ENCODE results near the gene LRRC4B. TPM values are rescaled to one million over a fixed set of nuclear protein-coding genes. Genes with fewer than 3 reads are reported as not detected.
"Not testable (repeated sequence)": the region's sequence is repeated elsewhere in the genome, so short reads cannot be mapped to it uniquely, and the experiment has no call there.

LRRC4B gene
- polyA plus RNA-seq, 3 donors from 2014 or later, result not detected

DNA sequence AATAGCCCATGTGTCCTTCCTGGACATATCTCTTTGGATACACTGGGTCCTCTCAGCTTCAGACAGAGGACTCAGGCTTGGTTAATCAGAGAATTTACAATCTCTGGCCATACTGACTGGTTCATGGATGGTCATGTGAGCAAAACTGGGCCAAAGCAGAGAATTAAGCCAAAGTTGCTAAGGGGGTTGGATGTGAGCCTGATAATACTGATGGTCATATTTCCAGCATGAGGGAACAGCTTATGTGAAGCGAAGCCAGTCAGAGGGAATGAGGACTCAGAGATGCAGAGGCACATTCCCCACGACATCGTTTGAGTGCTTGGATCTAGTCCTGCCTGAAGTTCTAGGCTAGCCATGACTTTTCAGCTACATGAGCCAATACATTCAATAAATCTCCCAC lies 22.0 kb upstream of the LRRC4B start:
- Mint-ChIP-seq H3K36me3 (no peaks in the 10 kb centered on the region), H3K4me1 (no peaks in the 10 kb centered on the region), H3K9me3 (no peaks in the 10 kb centered on the region), H3K27me3 (ENCODE audit: low read depth in 3 of 3) (peaks cover 1 to 4% (median 1%) of the 10 kb centered on the region in 3 donors), H3K27ac (no peak overlapping the region), H3K4me3 (no peak overlapping the region)
- DNase-seq, result no peak

DNA sequence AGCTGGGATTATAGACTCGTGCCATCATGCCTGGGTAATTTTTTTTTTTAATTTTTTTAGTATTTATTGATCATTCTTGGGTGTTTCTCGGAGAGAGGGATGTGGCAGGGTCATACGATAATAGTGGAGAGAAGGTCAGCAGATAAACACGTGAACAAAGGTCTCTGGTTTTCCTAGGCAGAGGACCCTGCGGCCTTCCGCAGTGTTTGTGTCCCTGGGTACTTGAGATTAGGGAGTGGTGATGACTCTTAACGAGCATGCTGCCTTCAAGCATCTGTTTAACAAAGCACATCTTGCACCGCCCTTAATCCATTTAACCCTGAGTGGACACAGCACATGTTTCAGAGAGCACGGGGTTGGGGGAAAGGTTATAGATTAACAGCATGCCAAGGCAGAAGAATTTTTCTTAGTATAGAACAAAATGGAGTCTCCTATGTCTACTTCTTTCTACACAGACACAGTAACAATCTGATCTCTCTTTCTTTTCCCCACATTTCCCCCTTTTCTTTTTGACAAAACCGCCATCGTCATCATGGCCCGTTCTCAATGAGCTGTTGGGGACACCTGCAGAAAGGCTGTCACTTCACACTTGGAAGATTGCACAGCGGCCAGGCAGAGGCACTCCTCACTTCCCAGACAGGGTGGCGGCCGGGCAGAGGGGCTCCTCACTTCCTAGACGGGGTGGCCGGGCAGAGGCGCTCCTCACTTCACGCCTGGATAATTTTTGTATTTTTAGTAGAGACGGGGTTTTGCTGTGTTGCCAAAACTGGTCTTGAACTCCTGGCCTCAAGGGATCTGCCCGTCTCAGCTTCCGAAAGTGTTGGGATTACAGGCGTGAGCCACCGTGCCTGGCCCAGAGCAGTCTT lies 13.8 kb upstream of the LRRC4B start:
- not testable (repeated sequence) for H3K4me1 Mint-ChIP-seq, H3K27ac Mint-ChIP-seq, H3K4me3 Mint-ChIP-seq, H3K9me3 Mint-ChIP-seq, H3K36me3 Mint-ChIP-seq, DNase-seq
- peaks cover 1 to 10% (median 2%) of the 10 kb centered on the region in 3 donors for H3K27me3 Mint-ChIP-seq (ENCODE audit: low read depth in 3 of 3)

DNA sequence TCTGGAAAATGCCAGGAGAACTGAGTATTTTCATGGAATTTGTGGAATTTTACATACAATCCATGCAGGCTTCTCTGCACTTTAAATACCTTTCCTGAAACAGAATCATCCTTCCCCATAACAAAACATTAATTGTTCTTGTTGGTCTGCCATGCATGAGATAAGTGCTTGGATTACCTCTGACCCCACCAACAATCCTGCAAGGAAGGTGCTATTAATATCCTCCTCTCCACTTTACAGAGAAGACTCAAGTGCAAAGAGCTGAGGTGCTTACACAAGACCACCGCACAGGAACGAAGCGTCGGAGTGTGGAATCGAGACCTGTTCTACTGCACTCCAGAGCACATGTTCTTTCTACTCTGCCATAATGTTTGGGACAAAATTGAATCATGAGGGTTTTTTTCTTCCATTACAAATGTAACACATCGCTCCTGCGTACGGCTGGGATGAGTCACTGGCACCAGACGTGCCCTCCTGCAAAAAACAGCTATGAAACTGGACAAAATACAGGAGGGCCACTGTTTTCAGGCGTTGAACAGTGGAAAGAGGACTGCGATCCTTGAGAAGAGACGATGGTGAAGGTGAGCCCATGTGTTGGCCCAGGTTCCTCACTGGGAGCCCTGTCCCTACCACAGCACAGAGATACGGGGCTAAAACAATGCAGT lies 12.9 kb upstream of the LRRC4B start:
- H3K36me3 Mint-ChIP-seq, result no peaks in the 10 kb centered on the region
- peaks cover 1 to 10% (median 2%) of the 10 kb centered on the region in 3 donors for H3K27me3 Mint-ChIP-seq (ENCODE audit: low read depth in 3 of 3)
- H3K9me3 Mint-ChIP-seq, result no peaks in the 10 kb centered on the region
- no peak overlapping the region for H3K4me3 Mint-ChIP-seq
- DNase-seq, result no peak
- no peaks in the 10 kb centered on the region for H3K4me1 Mint-ChIP-seq
- H3K27ac Mint-ChIP-seq, result no peak overlapping the region

DNA sequence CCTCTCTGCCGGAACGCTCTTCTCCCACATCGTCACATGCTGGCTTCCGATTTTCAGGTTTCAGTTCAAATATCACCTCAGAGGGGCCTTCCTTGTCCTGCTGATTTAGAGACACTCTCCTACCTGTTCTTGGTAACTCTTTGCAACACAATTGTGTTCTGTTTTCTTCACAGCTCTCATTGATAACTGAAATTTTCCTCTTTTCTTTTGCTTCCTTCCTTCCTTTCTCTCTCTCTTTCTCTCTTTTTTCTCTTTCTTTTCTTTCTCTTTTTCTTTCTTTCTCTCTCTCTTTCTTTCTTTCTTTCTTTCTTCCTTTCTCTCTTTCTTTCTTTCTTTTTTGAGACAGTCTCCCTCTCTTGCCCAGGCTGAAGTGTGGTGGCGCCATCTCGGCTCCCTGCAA lies 12.0 kb upstream of the LRRC4B start:
- Mint-ChIP-seq H3K4me3 (no peak overlapping the region), H3K9me3 (no peaks in the 10 kb centered on the region), H3K27ac (no peak overlapping the region), H3K27me3 (ENCODE audit: low read depth in 3 of 3) (peaks cover 1 to 10% (median 2%) of the 10 kb centered on the region in 3 donors), H3K36me3 (no peaks in the 10 kb centered on the region), H3K4me1 (no peaks in the 10 kb centered on the region)
- DNase-seq, result no peak

DNA sequence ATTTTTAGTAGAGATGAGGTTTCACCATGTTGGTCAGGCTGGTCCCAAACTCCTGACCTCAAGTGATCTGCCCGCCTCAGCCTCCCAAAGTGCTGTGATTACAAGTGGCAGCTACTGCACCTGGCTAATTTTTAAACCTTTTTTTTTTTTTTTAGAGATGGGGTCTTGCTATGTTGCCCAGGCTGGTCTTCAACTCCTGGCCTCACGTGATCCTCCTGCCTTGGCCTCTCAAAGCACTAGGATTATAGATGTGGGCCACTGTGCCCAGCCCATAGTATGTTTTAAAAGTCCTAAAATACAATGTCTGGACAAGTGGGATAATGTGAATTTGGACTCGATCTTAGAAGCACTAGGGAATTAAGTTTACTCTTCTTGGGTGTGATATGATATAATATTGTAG lies 8.5 kb upstream of the LRRC4B start:
- H3K9me3 Mint-ChIP-seq; H3K4me3 Mint-ChIP-seq; H3K27me3 Mint-ChIP-seq (ENCODE audit: low read depth in 3 of 3); H3K4me1 Mint-ChIP-seq; H3K36me3 Mint-ChIP-seq; DNase-seq; H3K27ac Mint-ChIP-seq: not testable (repeated sequence)

DNA sequence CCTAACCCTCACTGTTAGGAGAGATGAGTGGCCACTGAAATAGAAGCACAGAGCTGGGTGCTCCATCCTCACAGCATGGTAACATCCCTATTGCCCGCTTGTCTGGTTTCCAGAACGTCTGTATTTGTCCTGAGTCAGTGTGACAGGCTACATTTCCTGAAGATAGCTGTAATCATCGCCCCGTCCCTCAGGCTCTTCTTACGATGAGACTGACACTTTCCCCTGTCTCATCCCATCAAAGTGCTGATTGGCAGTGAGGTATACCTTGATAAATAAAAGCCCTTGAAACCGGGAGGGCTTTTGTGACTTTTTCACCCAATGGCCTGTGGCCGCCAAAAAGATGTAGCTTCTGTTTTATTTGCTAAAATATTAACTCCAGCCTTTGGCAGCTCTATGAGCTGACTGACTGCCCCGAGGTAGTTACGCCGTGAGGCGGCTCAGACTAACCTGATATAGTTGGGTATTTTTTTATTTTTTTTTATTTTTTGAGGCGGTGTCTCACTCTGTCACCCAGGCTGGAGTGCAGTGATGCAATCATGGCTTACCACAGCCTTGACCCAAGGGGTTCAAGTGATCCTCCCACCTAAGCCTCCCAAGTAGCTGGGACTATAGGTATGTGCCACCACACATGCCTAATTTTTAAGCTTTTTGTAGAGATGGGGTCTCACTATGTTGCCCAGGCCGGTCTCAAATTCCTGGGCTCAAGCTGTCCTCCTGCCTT lies 5.7 kb upstream of the LRRC4B start:
- Mint-ChIP-seq H3K9me3 (no peaks in the 10 kb centered on the region), H3K27me3 (ENCODE audit: low read depth in 3 of 3) (peaks cover 3 to 8% (median 6%) of the 10 kb centered on the region in 3 donors), H3K4me1 (no peaks in the 10 kb centered on the region)

DNA sequence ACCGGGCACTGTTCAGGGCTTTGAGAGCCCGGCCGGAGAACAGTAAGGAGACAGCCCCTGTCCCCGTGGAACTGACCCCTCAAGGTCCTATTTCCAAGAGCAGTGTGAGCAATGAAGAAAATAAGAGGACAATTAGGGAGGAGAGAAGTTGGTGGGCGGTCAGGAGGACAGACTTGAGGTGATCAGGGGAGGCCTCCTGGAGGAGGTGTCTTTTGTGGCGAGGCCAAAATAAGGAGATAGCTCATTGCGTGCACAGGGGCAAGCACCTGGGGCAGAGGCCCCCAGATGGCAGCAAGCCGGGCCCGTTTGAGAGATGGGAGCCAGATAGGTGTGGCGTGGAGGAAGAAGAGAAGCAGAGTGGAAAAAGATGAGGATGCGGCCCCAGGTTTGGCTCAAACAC lies 2.8 kb upstream of the LRRC4B start:
- no peak overlapping the region for H3K4me3 Mint-ChIP-seq
- H3K27ac Mint-ChIP-seq, result peak overlapping the region in 1 of 6 donors; percentile 61
- peaks cover 0 to 4% of the 10 kb centered on the region in 2 donors for H3K4me1 Mint-ChIP-seq
- no peak for DNase-seq
- H3K27me3 Mint-ChIP-seq (ENCODE audit: low read depth in 3 of 3), result peaks cover 4 to 13% (median 5%) of the 10 kb centered on the region in 3 donors
- no peaks in the 10 kb centered on the region for H3K9me3 Mint-ChIP-seq
- H3K36me3 Mint-ChIP-seq, result no peaks in the 10 kb centered on the region

More for the DNA sequence above, 5.7 kb upstream of the LRRC4B start:
- Mint-ChIP-seq H3K27ac (no peak overlapping the region), H3K36me3 (no peaks in the 10 kb centered on the region), H3K4me3 (no peak overlapping the region)
- DNase-seq, result no peak

DNA sequence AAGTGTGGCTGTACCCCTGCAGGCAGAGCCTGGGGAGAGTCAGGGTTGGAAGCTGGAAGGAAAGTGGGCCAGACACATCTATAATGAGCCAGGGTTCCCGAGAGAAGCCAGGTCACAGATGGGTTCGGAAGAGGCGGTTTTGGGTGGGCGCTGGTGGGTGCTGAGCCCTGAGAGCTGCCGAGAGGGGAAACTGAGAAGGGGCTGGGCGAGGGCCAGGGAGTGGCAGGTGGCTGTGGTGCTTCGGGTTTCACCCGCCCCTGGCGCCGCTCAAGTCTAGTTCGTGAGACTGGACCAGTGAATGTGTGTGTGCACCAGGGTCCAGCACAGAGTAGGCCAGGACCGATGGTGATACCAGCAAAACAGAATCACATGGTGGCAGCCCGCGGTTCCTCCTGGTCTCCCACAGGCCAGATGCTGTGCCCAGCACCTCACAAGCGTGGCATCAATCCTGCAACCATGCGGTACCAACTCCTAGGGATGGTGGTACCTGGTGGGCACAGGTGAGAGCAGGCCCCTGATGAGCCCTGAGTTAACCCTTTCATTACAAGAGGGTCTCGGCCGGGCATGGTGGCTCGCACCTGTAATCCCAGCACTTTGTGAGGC lies 1.8 kb upstream of the LRRC4B start:
- no peak overlapping the region for H3K4me3 Mint-ChIP-seq
- H3K27me3 Mint-ChIP-seq (ENCODE audit: low read depth in 3 of 3), result peaks cover 5 to 21% (median 7%) of the 10 kb centered on the region in 3 donors
- H3K36me3 Mint-ChIP-seq, result no peaks in the 10 kb centered on the region
- no peaks in the 10 kb centered on the region for H3K9me3 Mint-ChIP-seq
- DNase-seq, result no peak
- no peak overlapping the region for H3K27ac Mint-ChIP-seq
- peaks cover 0 to 4% of the 10 kb centered on the region in 2 donors for H3K4me1 Mint-ChIP-seq

DNA sequence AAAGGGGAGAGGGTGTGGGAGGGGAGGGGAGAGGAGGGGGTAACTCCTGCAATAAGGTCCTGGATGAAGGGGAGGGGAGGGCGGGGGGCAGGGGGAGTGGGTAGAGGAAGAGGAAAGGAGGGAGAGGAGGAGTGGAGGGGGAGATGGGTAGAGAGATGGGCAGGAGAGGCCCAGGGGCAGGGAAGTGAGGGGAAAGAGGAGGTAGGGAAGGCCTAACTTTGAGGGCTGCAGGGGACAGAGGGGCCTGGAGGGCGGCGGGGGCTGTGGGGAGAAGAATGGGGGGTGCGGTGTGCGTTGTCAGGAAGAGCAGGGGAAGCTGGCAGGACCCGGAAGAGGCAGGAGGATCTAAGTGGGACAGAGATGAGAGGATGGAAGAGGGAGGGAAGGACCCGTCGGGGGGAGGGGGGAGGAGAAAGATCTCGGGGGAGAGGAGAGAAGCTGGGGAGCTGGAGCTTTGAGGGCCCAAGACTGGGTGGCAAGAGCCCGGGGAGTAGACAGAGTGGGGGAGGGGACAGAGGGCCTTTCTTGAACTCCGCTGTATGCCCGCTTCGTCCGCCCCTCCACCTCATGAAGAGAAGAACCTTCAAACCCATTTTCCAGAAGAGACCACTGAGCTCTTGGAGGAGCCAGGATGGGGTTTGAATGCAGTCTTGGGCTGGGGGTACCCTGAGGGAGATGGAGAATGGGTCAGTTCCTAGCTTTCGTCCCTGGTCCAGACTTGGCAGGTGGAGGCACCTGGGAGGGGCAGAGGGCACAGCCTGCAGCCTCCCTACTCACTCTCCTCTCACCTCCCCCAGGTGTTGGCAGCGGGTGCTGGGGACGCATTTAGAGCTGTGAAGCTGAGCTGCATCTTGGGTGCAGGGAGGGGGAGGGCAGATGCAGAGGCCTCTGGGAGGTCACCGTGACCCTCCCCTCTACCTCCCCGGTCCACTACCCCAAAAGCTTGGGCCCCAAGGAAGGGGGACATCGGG lies 778 bp upstream of the LRRC4B start:
- DNase-seq, result no peak
- H3K4me3 Mint-ChIP-seq, result no peak overlapping the region

DNA sequence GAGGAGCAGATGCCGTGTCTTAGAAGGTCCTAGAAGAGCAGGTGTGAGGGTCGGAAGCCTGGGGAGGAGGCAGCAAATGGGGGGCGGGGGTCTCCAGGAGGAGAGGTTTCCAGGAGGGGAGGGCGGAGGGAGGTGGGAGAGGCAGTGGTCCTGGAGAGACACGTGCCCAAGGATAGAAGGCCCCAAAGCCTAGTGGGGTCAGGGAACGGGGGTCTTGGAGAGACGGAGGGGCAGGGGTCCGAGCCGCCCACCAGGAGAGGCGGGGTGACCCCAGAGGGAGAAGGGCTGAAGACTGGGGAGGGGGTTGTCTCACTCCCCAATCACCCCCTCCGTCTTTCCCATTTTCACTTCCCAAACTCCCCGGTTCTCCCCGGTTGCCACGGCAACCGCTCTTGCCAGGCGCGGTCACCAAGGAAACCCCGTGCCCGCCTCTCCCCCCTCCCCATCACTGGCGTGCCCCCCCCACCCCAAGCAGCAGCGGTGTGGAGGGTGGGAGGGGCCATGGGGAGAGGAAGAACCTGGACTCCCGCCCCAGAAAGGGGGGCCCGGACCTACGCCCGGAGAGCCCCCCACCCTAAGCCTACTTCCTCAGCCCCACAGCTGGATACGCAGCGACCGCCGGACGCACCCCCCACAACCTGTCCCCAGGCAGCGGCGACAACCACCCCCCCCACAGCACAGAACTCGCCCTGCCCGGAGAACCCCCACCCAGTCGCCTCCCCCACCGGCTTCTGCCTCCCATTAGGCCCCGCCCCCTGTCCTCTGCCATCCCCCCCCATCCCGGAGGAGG lies 988 bp downstream of the LRRC4B start:
- peak overlapping the region in 1 of 5 donors; percentile 8 for H3K4me3 Mint-ChIP-seq
- no peaks in the 10 kb centered on the region for H3K36me3 Mint-ChIP-seq
- H3K9me3 Mint-ChIP-seq, result no peaks in the 10 kb centered on the region
- no peak overlapping the region for H3K27ac Mint-ChIP-seq
- no peak for DNase-seq
- peaks cover 9 to 30% (median 17%) of the 10 kb centered on the region in 3 donors for H3K27me3 Mint-ChIP-seq (ENCODE audit: low read depth in 3 of 3)
- peaks cover 0 to 4% of the 10 kb centered on the region in 2 donors for H3K4me1 Mint-ChIP-seq

More for the DNA sequence above, 778 bp upstream of the LRRC4B start:
- Mint-ChIP-seq H3K9me3 (no peaks in the 10 kb centered on the region), H3K4me1 (peaks cover 0 to 4% of the 10 kb centered on the region in 2 donors), H3K27ac (no peak overlapping the region), H3K27me3 (ENCODE audit: low read depth in 3 of 3) (peaks cover 5 to 25% (median 12%) of the 10 kb centered on the region in 3 donors), H3K36me3 (no peaks in the 10 kb centered on the region)

DNA sequence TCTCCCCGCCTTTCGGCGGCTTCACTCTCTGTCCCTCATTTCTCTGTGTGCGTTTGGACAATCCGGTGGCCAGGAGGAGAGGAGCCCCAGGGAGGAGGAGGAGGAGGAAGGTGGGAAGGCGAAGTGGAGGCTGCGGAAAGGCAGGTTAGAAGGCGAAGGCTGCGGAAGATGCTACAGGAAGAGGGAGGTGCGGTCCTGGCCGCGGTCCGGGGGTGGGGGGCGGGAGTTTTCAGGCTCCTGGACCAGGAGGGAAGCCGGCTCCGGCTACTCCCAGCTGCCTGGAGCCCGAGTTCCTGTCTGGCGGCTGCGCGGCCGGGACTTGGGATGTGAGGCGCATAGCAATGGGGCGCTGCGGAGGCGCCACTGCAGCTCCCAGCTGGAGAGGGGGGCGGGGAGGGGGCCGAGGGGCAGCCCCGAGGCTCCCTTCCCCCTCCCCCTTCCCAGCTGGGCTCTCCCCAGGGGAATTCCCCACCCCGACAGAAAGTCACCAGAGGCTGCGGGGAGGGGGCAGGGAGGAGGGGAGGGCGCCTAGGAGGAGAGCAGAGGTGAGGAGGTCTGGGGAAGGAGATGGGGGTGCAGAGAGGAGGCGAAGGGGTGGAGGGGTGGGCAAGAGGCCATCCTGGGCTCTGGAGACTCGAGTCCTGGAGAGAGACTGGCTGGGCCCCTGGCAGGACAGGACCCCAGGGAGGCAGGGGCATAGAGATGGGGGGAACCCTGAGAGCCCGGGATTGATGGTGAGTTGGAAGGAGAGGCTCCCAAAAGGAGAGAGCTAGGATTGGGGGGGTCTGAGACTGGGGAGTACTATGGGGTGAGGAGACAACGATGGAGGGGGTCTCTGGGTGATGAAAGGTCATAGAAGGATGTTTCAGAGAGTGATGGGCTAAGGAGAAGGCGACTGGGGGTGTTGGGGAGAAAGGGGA lies 2.0 kb downstream of the LRRC4B start:
- H3K27ac Mint-ChIP-seq, result no peak overlapping the region
- H3K27me3 Mint-ChIP-seq (ENCODE audit: low read depth in 3 of 3), result peaks cover 11 to 30% (median 18%) of the 10 kb centered on the region in 3 donors
- no peak overlapping the region for H3K4me3 Mint-ChIP-seq
- H3K4me1 Mint-ChIP-seq, result peaks cover 0 to 4% of the 10 kb centered on the region in 2 donors
- no peaks in the 10 kb centered on the region for H3K9me3 Mint-ChIP-seq
- no peak for DNase-seq
- H3K36me3 Mint-ChIP-seq, result no peaks in the 10 kb centered on the region
